COR-L47 (cell line): ENCODE results near the gene DDX54.
"Not testable (repeated sequence)": the region's sequence is repeated elsewhere in the genome, so short reads cannot be mapped to it uniquely, and the experiment has no call there.

Experiments
- DNase-seq: peaks from one replicate; lab custom pipeline; 2025; lab: John Stamatoyannopoulos, UW

The DDX54 gene

GRCh38 chr12:113216027-113216426 lies 30.7 kb upstream of the DDX54 start:
- DNase-seq, result no peak

- DNase-seq, result no peak
Observed at GRCh38 chr12:113214895-113215400, 29.7 kb upstream of the DDX54 start.

- no peak for DNase-seq
Observed at GRCh38 chr12:113211160-113211559, 25.9 kb upstream of the DDX54 start.

GRCh38 chr12:113208041-113208934 lies 23.0 kb upstream of the DDX54 start:
- DNase-seq, result no peak

- DNase-seq, result no peak
Observed at GRCh38 chr12:113207613-113208040, 22.3 kb upstream of the DDX54 start.

- not testable (repeated sequence) for DNase-seq
Observed at GRCh38 chr12:113206802-113207201, 21.5 kb upstream of the DDX54 start.

GRCh38 chr12:113204804-113205203 lies 19.5 kb upstream of the DDX54 start:
- DNase-seq, result no peak

- DNase-seq, result no peak
Observed at GRCh38 chr12:113203852-113204760, 18.8 kb upstream of the DDX54 start.

GRCh38 chr12:113202300-113203075 lies 17.2 kb upstream of the DDX54 start:
- no peak for DNase-seq

- DNase-seq, result no peak
Observed at GRCh38 chr12:113201187-113202177, 16.2 kb upstream of the DDX54 start.

GRCh38 chr12:113200021-113200797 lies 14.9 kb upstream of the DDX54 start:
- no peak for DNase-seq

- no peak for DNase-seq
Observed at GRCh38 chr12:113198296-113198695, 13.0 kb upstream of the DDX54 start.

GRCh38 chr12:113197518-113198077 lies 12.3 kb upstream of the DDX54 start:
- no peak for DNase-seq

- peak; percentile 57 for DNase-seq
Observed at GRCh38 chr12:113196990-113197389, 11.7 kb upstream of the DDX54 start.

GRCh38 chr12:113196582-113196981 lies 11.3 kb upstream of the DDX54 start:
- DNase-seq, result no peak

- DNase-seq, result no peak
Observed at GRCh38 chr12:113195598-113195997, 10.3 kb upstream of the DDX54 start.

- DNase-seq, result no peak
Observed at GRCh38 chr12:113194971-113195391, 9.7 kb upstream of the DDX54 start.

GRCh38 chr12:113191227-113191626 lies 5.9 kb upstream of the DDX54 start:
- DNase-seq, result no peak

- no peak for DNase-seq
Observed at GRCh38 chr12:113190761-113191160, 5.5 kb upstream of the DDX54 start.
